ENCODE results near the gene S100A6.

DNA sequence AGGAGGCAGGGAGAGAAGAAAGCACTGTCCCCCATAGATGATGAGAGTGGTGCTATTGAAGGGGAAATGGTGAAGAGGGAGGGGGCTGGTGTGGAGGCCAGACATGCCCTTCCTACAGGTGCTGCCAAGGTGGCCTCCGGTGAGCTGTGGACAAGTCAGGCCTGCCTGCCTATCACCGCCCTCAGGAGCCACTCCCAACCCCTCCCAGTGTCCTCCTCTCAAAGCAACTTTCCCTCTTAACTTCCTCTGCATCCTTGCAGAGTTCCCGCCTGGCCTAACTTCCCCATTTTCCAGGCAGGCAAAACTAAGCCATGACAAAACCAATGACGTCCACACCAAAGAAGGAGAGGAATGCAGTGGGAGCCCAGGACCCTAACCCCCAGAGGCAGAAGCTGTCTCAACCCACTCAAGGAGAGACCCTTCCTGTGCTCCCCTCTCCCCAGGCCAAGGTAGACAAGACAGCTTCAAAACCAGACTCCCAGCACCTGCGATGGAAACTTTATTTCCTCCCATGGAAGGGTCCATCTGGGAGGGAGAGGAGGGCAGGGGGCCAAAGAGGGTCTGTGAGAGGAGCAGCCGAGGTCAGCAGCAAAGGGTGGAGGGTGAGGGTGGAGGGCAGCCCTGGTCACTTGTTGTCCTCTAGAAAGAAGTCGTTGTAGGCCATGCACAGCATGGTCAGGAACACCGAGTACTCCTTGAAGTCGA, 1.0 kb upstream of the S100A6 start:
- TF ChIP-seq POLR2A (IDR thresholded peaks at IDR 0.05) = no peak
- TF ChIP-seq, protein P1, sequence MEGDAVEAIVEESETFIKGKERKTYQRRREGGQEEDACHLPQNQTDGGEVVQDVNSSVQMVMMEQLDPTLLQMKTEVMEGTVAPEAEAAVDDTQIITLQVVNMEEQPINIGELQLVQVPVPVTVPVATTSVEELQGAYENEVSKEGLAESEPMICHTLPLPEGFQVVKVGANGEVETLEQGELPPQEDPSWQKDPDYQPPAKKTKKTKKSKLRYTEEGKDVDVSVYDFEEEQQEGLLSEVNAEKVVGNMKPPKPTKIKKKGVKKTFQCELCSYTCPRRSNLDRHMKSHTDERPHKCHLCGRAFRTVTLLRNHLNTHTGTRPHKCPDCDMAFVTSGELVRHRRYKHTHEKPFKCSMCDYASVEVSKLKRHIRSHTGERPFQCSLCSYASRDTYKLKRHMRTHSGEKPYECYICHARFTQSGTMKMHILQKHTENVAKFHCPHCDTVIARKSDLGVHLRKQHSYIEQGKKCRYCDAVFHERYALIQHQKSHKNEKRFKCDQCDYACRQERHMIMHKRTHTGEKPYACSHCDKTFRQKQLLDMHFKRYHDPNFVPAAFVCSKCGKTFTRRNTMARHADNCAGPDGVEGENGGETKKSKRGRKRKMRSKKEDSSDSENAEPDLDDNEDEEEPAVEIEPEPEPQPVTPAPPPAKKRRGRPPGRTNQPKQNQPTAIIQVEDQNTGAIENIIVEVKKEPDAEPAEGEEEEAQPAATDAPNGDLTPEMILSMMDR (IDR thresholded peaks at IDR 0.05) = no peak
